ENCODE data around the gene ZNF513. TPM values are rescaled to one million over a fixed set of nuclear protein-coding genes. Genes with fewer than 3 reads are reported as not detected.
A peak's percentile ranks its signal among the peaks of the same experiment; 100 is the strongest.

ZNF513 gene
- total RNA-seq, 1 donor from 2014 or later, result 17.4 TPM

GRCh38 chr2:27398962-27399361, 18.4 kb upstream of the ZNF513 start:
- TF ChIP-seq, protein P1, sequence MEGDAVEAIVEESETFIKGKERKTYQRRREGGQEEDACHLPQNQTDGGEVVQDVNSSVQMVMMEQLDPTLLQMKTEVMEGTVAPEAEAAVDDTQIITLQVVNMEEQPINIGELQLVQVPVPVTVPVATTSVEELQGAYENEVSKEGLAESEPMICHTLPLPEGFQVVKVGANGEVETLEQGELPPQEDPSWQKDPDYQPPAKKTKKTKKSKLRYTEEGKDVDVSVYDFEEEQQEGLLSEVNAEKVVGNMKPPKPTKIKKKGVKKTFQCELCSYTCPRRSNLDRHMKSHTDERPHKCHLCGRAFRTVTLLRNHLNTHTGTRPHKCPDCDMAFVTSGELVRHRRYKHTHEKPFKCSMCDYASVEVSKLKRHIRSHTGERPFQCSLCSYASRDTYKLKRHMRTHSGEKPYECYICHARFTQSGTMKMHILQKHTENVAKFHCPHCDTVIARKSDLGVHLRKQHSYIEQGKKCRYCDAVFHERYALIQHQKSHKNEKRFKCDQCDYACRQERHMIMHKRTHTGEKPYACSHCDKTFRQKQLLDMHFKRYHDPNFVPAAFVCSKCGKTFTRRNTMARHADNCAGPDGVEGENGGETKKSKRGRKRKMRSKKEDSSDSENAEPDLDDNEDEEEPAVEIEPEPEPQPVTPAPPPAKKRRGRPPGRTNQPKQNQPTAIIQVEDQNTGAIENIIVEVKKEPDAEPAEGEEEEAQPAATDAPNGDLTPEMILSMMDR (IDR thresholded peaks at IDR 0.05), result no peak
- no peak for TF ChIP-seq POLR2AphosphoS5 (IDR thresholded peaks at IDR 0.05; ENCODE audit: insufficient read depth in 1 of 2, low read depth in 1 of 2)
- TF ChIP-seq POLR2A (IDR thresholded peaks at IDR 0.05), result no peak
- intact Hi-C loops (cut with DNase I), result no loop called here
- DNase-seq (ENCODE audit: extremely low spot score in 2 of 2), result no peak

DNA sequence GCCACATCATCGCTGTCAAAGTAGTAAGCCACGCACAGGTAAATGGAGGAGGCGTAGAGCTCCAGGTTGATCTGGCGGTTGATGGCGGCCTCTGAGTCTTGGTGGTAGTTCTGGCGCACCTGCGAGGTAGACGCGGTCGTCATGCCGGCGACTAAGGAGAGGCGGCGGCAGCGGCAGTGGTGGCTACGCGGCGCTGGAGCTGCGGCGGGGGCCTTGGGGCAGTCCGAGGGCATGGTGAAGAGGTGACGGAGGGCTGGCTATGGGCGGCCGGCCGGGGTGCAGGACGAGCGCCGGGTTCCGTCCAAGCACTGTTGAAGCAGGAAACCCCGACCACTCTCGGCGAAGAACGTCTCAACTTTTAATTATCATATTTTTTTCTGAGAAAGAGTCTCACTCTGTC, 12.7 kb upstream of the ZNF513 start:
- no peak for TF ChIP-seq POLR2A (IDR thresholded peaks at IDR 0.05)
- TF ChIP-seq, protein P1 (IDR thresholded peaks at IDR 0.05), result no peak
- no peak for TF ChIP-seq POLR2AphosphoS5 (IDR thresholded peaks at IDR 0.05; ENCODE audit: insufficient read depth in 1 of 2, low read depth in 1 of 2)
- H3K27me3 ChIP-seq, result no peaks in the 10 kb centered on the region
- H3K4me3 ChIP-seq, result no peak overlapping the region
- H3K4me1 ChIP-seq, result no peaks in the 10 kb centered on the region
- no peak overlapping the region for H3K27ac ChIP-seq
- no peak for DNase-seq (ENCODE audit: extremely low spot score in 2 of 2)
- H3K36me3 ChIP-seq, result no peaks in the 10 kb centered on the region
- intact Hi-C loops (cut with DNase I), result no loop called here
- H3K9me3 ChIP-seq, result no peaks in the 10 kb centered on the region

More at GRCh38 chr2:27398962-27399361, 18.4 kb upstream of the ZNF513 start:
- Histone ChIP-seq H3K4me3 (no peak overlapping the region), H3K9me3 (no peaks in the 10 kb centered on the region), H3K36me3 (no peaks in the 10 kb centered on the region), H3K4me1 (peaks cover 12% of the 10 kb centered on the region), H3K27ac (no peak overlapping the region), H3K27me3 (no peaks in the 10 kb centered on the region)

GRCh38 chr2:27390822-27391679, 10.5 kb upstream of the ZNF513 start:
- no peak overlapping the region for H3K4me3 ChIP-seq
- DNase-seq (ENCODE audit: extremely low spot score in 2 of 2), result no peak
- no peaks in the 10 kb centered on the region for H3K4me1 ChIP-seq
- no peak for TF ChIP-seq POLR2A (IDR thresholded peaks at IDR 0.05)
- no peak for TF ChIP-seq POLR2AphosphoS5 (IDR thresholded peaks at IDR 0.05; ENCODE audit: insufficient read depth in 1 of 2, low read depth in 1 of 2)
- TF ChIP-seq, protein P1 (IDR thresholded peaks at IDR 0.05), result no peak
- H3K9me3 ChIP-seq, result no peaks in the 10 kb centered on the region
- H3K27ac ChIP-seq, result no peak overlapping the region
- intact Hi-C loops (cut with DNase I), result no loop called here
- H3K27me3 ChIP-seq, result no peaks in the 10 kb centered on the region
- peaks cover 0 to 6% of the 10 kb centered on the region in 2 donors for H3K36me3 ChIP-seq

DNA sequence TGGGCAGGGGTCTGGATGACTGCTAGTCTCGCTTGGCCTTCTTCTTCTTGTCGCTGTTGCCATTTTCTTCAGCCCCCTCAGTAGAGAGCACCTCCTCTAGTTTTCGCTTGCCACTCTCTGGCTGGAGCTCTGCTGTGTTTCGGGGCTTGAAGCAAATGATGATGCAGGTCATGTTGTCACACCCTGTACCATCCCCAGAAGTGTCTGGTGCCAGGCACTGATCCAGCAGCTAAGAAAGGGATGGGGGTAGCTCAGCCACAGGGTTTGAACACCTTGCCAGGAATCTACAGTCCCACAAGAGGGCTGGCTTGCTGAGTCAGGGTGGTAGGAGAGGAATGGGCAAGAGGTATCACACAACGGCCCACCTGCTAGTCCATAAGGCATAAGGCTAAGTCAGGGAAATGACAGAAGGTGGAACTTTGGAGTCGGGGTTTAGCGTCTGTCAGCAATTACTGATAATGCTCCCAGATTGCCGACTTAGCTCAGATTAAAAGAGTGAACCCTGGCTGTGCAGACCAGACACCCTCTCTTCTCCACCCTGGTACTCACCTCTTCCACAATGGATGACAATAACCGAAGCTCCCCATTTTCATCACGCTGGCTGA, 1.1 kb upstream of the ZNF513 start:
- DNase-seq (ENCODE audit: extremely low spot score in 2 of 2), result no peak
- TF ChIP-seq POLR2AphosphoS5 (IDR thresholded peaks at IDR 0.05; ENCODE audit: insufficient read depth in 1 of 2, low read depth in 1 of 2), result no peak
- TF ChIP-seq, protein P1 (IDR thresholded peaks at IDR 0.05), result no peak
- TF ChIP-seq POLR2A (IDR thresholded peaks at IDR 0.05), result no peak
- no peak overlapping the region for H3K4me3 ChIP-seq
- H3K27me3 ChIP-seq, result no peaks in the 10 kb centered on the region
- peaks cover 0 to 62% of the 10 kb centered on the region in 2 donors for H3K36me3 ChIP-seq
- peaks cover 20% of the 10 kb centered on the region for H3K4me1 ChIP-seq
- H3K9me3 ChIP-seq, result no peaks in the 10 kb centered on the region
- intact Hi-C loops (cut with DNase I), result no loop called here
- peak overlapping the region; percentile 89 for H3K27ac ChIP-seq

All from vagina (tissue), 2 donors.